ENCODE data around the gene LIMS2. TPM values are rescaled to one million over a fixed set of nuclear protein-coding genes. Genes with fewer than 3 reads are reported as not detected.
A peak's percentile ranks its signal among the peaks of the same experiment; 100 is the strongest.

The LIMS2 gene
- total and polyA plus RNA-seq, 7 donors: 9.3 to 31.8 (median 16.4) TPM

- 72 to 82% (median 77%) methylated on average over 10 of the region's 10 CpGs for WGBS, 3 donors
These were observed 5.0 kb downstream of the LIMS2 start for GRCh38 chr2:127670055-127670956.

DNA sequence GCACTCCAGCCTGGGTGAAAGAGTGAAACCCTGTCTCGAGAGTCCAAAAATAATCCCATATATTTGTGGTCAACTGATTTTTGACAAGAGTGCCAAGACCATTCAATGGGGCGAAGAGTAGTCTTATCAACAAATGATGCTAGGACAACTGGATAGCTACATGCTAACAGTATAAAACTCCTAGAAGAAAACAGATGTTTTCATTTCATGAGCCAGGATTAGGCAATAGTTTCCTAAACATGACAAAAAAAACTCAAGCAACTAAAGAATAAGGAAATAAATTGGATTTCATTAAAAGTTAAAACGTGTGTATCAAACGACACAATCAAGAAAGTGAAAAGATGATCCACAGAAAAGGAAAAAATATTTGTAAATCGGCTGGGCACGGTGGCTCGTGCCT is 6.3 kb downstream of the LIMS2 start:
- DNase-seq (no peak), ATAC-seq (no peak)
- no peaks in the 10 kb centered on the region for H3K36me3 ChIP-seq (ENCODE audit: insufficient read depth in 1 of 2, low read depth in 1 of 2)
- intact Hi-C loops (cut with DNase I): no loop called here
- no peaks in the 10 kb centered on the region for H3K4me1 ChIP-seq
- TF ChIP-seq, protein P1, sequence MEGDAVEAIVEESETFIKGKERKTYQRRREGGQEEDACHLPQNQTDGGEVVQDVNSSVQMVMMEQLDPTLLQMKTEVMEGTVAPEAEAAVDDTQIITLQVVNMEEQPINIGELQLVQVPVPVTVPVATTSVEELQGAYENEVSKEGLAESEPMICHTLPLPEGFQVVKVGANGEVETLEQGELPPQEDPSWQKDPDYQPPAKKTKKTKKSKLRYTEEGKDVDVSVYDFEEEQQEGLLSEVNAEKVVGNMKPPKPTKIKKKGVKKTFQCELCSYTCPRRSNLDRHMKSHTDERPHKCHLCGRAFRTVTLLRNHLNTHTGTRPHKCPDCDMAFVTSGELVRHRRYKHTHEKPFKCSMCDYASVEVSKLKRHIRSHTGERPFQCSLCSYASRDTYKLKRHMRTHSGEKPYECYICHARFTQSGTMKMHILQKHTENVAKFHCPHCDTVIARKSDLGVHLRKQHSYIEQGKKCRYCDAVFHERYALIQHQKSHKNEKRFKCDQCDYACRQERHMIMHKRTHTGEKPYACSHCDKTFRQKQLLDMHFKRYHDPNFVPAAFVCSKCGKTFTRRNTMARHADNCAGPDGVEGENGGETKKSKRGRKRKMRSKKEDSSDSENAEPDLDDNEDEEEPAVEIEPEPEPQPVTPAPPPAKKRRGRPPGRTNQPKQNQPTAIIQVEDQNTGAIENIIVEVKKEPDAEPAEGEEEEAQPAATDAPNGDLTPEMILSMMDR (IDR thresholded peaks at IDR 0.05): no peak
- H3K4me3 ChIP-seq: no peak overlapping the region
- peaks cover 0 to 1% (median 0%) of the 10 kb centered on the region in 3 donors for H3K27me3 ChIP-seq (ENCODE audit: insufficient read depth in 3 of 3, low read length in 2 of 3)
- no peaks in the 10 kb centered on the region for H3K9me3 ChIP-seq
- H3K27ac ChIP-seq: no peak overlapping the region
- WGBS, 3 donors: 74 to 79% (median 75%) methylated on average over 7 of the region's 7 CpGs

More at GRCh38 chr2:127670055-127670956, 5.0 kb downstream of the LIMS2 start:
- Histone ChIP-seq H3K4me1 (no peaks in the 10 kb centered on the region), H3K9me3 (no peaks in the 10 kb centered on the region), H3K27me3 (ENCODE audit: insufficient read depth in 3 of 3, low read length in 2 of 3) (peaks cover 0 to 8% (median 6%) of the 10 kb centered on the region in 3 donors), H3K4me3 (no peak overlapping the region), H3K27ac (no peak overlapping the region), H3K36me3 (ENCODE audit: insufficient read depth in 1 of 2, low read depth in 1 of 2) (no peaks in the 10 kb centered on the region)
- intact Hi-C loops (cut with DNase I): no loop called here
- DNase-seq: no peak
- TF ChIP-seq, protein P1 (IDR thresholded peaks at IDR 0.05): no peak
- no peak for ATAC-seq

DNA sequence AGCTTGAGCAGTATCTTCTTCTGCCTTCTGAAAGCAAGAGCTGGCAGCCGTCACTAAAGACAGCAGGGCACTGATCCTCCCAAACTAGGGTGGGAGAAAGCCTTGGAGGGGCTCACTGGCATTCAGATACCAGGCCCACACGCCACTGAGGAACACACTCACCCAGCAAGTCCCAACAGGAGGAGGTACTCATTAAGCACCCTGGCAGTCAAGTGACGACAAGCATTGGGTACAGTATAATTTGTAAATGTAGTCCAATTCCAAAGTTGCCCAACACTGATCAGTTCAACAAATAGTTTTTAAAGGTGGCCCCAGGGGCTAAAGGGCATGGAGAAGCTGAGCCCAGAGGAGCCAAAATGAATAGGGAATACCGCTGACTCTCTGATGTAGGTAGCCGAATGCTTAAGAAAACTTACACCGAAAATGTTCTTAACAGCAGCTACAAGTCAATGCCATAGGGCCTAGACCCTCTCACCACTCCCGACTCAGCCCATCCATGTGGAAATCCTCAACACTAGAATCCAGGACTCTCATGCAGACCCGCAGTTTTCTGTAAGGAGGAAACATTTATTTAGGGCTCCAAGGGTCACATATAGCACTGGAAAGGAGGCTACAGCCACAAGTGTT is 9.9 kb downstream of the LIMS2 start:
- DNase-seq (no peak), ATAC-seq (no peak)
- Histone ChIP-seq H3K9me3 (no peaks in the 10 kb centered on the region), H3K27me3 (ENCODE audit: insufficient read depth in 3 of 3, low read length in 2 of 3) (peaks cover 0 to 1% (median 0%) of the 10 kb centered on the region in 3 donors), H3K4me1 (peaks cover 6% of the 10 kb centered on the region), H3K36me3 (ENCODE audit: insufficient read depth in 1 of 2, low read depth in 1 of 2) (no peaks in the 10 kb centered on the region), H3K4me3 (no peak overlapping the region), H3K27ac (peak overlapping the region; percentile 61)
- intact Hi-C loops (cut with DNase I): no loop called here
- 84 to 87% (median 85%) methylated on average over 8 of the region's 8 CpGs for WGBS, 3 donors
- TF ChIP-seq, protein P1 (IDR thresholded peaks at IDR 0.05): no peak

DNA sequence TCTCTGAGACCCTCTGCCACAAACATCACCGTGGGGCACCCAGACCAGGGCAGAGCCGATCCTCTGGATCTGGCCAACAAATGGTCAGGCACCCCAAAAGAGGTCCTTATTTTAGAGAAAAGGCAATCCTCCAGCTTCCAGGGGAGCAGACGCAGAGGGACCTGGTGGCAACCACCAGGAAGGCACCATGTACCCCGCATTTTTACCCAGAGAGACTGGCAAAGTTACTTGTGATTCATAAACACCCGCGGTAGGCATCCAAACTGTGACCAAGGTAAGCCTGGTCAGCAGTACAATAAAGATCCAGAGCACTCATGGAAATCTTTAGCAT is 10.5 kb downstream of the LIMS2 start:
- DNase-seq (no peak), ATAC-seq (no peak)
- intact Hi-C loops (cut with DNase I): no loop called here
- H3K4me1 ChIP-seq: peaks cover 6% of the 10 kb centered on the region
- H3K27me3 ChIP-seq (ENCODE audit: insufficient read depth in 3 of 3, low read length in 2 of 3): peaks cover 0 to 1% (median 0%) of the 10 kb centered on the region in 3 donors
- peak overlapping the region; percentile 61 for H3K27ac ChIP-seq
- 84 to 95% (median 89%) methylated on average over 6 of the region's 6 CpGs for WGBS, 3 donors
- H3K9me3 ChIP-seq: no peaks in the 10 kb centered on the region
- TF ChIP-seq, protein P1 (IDR thresholded peaks at IDR 0.05): no peak
- peak overlapping the region; percentile 58 for H3K4me3 ChIP-seq
- H3K36me3 ChIP-seq (ENCODE audit: insufficient read depth in 1 of 2, low read depth in 1 of 2): no peaks in the 10 kb centered on the region
